ENCODE results near the gene PRKCE. TPM values are rescaled to one million over a fixed set of nuclear protein-coding genes. Genes with fewer than 3 reads are reported as not detected.
A peak's percentile ranks its signal among the peaks of the same experiment; 100 is the strongest.

PRKCE gene
- total RNA-seq, 1 experiment from 2014 or later = 2.4 TPM

GRCh38 chr2:45952591-45952990 lies 301.1 kb downstream of the PRKCE start:
- Histone ChIP-seq H3K9me3 (ENCODE audit: low read depth, low read length, poor library complexity, severe bottlenecking) (no peaks in the 10 kb centered on the region), H3K4me1 (ENCODE audit: insufficient read depth, low read length, poor library complexity, severe bottlenecking) (peaks cover 10% of the 10 kb centered on the region), H3K4me3 (ENCODE audit: low read depth, low read length, poor library complexity, severe bottlenecking) (no peak overlapping the region), H3K27me3 (replicated peaks; ENCODE audit: insufficient read depth, low read depth, low read length, poor library complexity) (peaks cover 10% of the 10 kb centered on the region), H3K36me3 (ENCODE audit: insufficient read depth, low read length, poor library complexity, severe bottlenecking) (no peaks in the 10 kb centered on the region), H3K27ac (ENCODE audit: low read depth, low read length, poor library complexity, severe bottlenecking) (no peak overlapping the region)
- TF ChIP-seq EZH2 (IDR thresholded peaks at IDR 0.05; ENCODE audit: borderline replicate concordance, low read depth, low read length, poor library complexity, severe bottlenecking) = no peak
- TF ChIP-seq CTCF (conservative IDR thresholded peaks at IDR 0.05; ENCODE audit: low read depth, low read length) = no peak
- no peak for DNase-seq (ENCODE audit: low spot score)
- ChIA-PET CTCF (no interaction called here), POLR2A (ENCODE audit: low non-redundant PET) (no interaction called here)
- BruUV-seq (replicated peaks) = no TSS peak
- intact Hi-C loops (cut with micrococcal nuclease; ENCODE audit: unreplicated experiment) = no loop called here

GRCh38 chr2:45953376-45954027 lies 302.0 kb downstream of the PRKCE start:
- TF ChIP-seq EZH2 (IDR thresholded peaks at IDR 0.05; ENCODE audit: borderline replicate concordance, low read depth, low read length, poor library complexity, severe bottlenecking) (no peak), CTCF (conservative IDR thresholded peaks at IDR 0.05; ENCODE audit: low read depth, low read length) (no peak)
- POLR2A ChIA-PET (ENCODE audit: low non-redundant PET) = interaction anchor here (0.6 kb wide), 1 partner anchor 569 kb away, joined by 4 read pairs; no protein-coding TSS in a partner anchor

GRCh38 chr2:45954233-45954850 lies 302.9 kb downstream of the PRKCE start:
- Histone ChIP-seq H3K9me3 (ENCODE audit: low read depth, low read length, poor library complexity, severe bottlenecking) (no peaks in the 10 kb centered on the region), H3K27ac (ENCODE audit: low read depth, low read length, poor library complexity, severe bottlenecking) (no peak overlapping the region), H3K36me3 (ENCODE audit: insufficient read depth, low read length, poor library complexity, severe bottlenecking) (no peaks in the 10 kb centered on the region), H3K4me3 (ENCODE audit: low read depth, low read length, poor library complexity, severe bottlenecking) (no peak overlapping the region), H3K27me3 (replicated peaks; ENCODE audit: insufficient read depth, low read depth, low read length, poor library complexity) (peaks cover 10% of the 10 kb centered on the region), H3K4me1 (ENCODE audit: insufficient read depth, low read length, poor library complexity, severe bottlenecking) (peaks cover 10% of the 10 kb centered on the region)
- BruUV-seq (replicated peaks) = no TSS peak
- ChIA-PET CTCF (no interaction called here), POLR2A (ENCODE audit: low non-redundant PET) (interaction anchor here (0.6 kb wide), 1 partner anchor 570 kb away, joined by 4 read pairs; no protein-coding TSS in a partner anchor)
- peak; percentile 50 for DNase-seq (ENCODE audit: low spot score)
- intact Hi-C loops (cut with micrococcal nuclease; ENCODE audit: unreplicated experiment) = no loop called here
- TF ChIP-seq CTCF (conservative IDR thresholded peaks at IDR 0.05; ENCODE audit: low read depth, low read length) = no peak
- no peak for TF ChIP-seq EZH2 (IDR thresholded peaks at IDR 0.05; ENCODE audit: borderline replicate concordance, low read depth, low read length, poor library complexity, severe bottlenecking)

More at GRCh38 chr2:45953376-45954027, 302.0 kb downstream of the PRKCE start:
- H3K27ac ChIP-seq (ENCODE audit: low read depth, low read length, poor library complexity, severe bottlenecking) = no peak overlapping the region
- DNase-seq (ENCODE audit: low spot score) = no peak
- no peak overlapping the region for H3K4me3 ChIP-seq (ENCODE audit: low read depth, low read length, poor library complexity, severe bottlenecking)
- no peaks in the 10 kb centered on the region for H3K9me3 ChIP-seq (ENCODE audit: low read depth, low read length, poor library complexity, severe bottlenecking)
- no peaks in the 10 kb centered on the region for H3K36me3 ChIP-seq (ENCODE audit: insufficient read depth, low read length, poor library complexity, severe bottlenecking)
- H3K4me1 ChIP-seq (ENCODE audit: insufficient read depth, low read length, poor library complexity, severe bottlenecking) = peaks cover 10% of the 10 kb centered on the region
- CTCF ChIA-PET = no interaction called here
- BruUV-seq (replicated peaks) = no TSS peak
- intact Hi-C loops (cut with micrococcal nuclease; ENCODE audit: unreplicated experiment) = no loop called here
- peaks cover 10% of the 10 kb centered on the region for H3K27me3 ChIP-seq (replicated peaks; ENCODE audit: insufficient read depth, low read depth, low read length, poor library complexity)
